Stimulated activated naive CD8-positive, alpha-beta T cell treated with anti-CD3 and anti-CD28 coated beads, Interleukin-15, Interleukin-2, amounts not matched to agents 100 ng/mL and 50 ng/mL, for 24 hours (primary cell): ENCODE results near the gene PDE3B.
"Not testable (repeated sequence)": the region's sequence is repeated elsewhere in the genome, so short reads cannot be mapped to it uniquely, and the experiment has no call there.

Experiments
- H3K27ac Mint-ChIP-seq: one replicate; pipeline ENCODE4 v1.8.0; 2021; ENCODE audit warnings: mild to moderate bottlenecking, mixed read lengths
- H3K27me3 Mint-ChIP-seq: one replicate; pipeline ENCODE4 v1.8.0; 2021; ENCODE audit warnings: mixed read lengths
- H3K36me3 Mint-ChIP-seq: one replicate; pipeline ENCODE4 v1.8.0; 2021; ENCODE audit warnings: low read depth, mixed read lengths
- H3K4me1 Mint-ChIP-seq: one replicate; pipeline ENCODE4 v1.8.0; 2021; ENCODE audit warnings: low read depth, mixed read lengths
- H3K4me3 Mint-ChIP-seq: one replicate; pipeline ENCODE4 v1.8.0; 2021; ENCODE audit warnings: mild to moderate bottlenecking, mixed read lengths
- H3K9me3 Mint-ChIP-seq: one replicate; pipeline ENCODE4 v1.8.0; 2021; ENCODE audit warnings: mixed read lengths

Gene PDE3B

GRCh38 chr11:14633506-14634224 is 9.9 kb upstream of the PDE3B start:
- H3K27ac Mint-ChIP-seq, H3K27me3 Mint-ChIP-seq, H3K4me3 Mint-ChIP-seq: not testable (repeated sequence)
- peaks cover 49% of the 10 kb centered on the region for H3K36me3 Mint-ChIP-seq
- peaks cover 14% of the 10 kb centered on the region for H3K9me3 Mint-ChIP-seq
- peaks cover 46% of the 10 kb centered on the region for H3K4me1 Mint-ChIP-seq

GRCh38 chr11:14634813-14635212 is 8.8 kb upstream of the PDE3B start:
- Mint-ChIP-seq H3K9me3 (peaks cover 14% of the 10 kb centered on the region), H3K27me3 (no peaks in the 10 kb centered on the region), H3K4me3 (no peak overlapping the region), H3K27ac (peak overlapping the region; percentile 64), H3K4me1 (peaks cover 54% of the 10 kb centered on the region), H3K36me3 (peaks cover 55% of the 10 kb centered on the region)

- H3K36me3 Mint-ChIP-seq = peaks cover 58% of the 10 kb centered on the region
- peaks cover 62% of the 10 kb centered on the region for H3K4me1 Mint-ChIP-seq
- H3K27ac Mint-ChIP-seq = peak overlapping the region; percentile 75
- no peaks in the 10 kb centered on the region for H3K27me3 Mint-ChIP-seq
- H3K4me3 Mint-ChIP-seq = peak overlapping the region; percentile 43
- H3K9me3 Mint-ChIP-seq = peaks cover 14% of the 10 kb centered on the region
Measured at GRCh38 chr11:14635546-14635945, 8.1 kb upstream of the PDE3B start.

- peaks cover 11% of the 10 kb centered on the region for H3K9me3 Mint-ChIP-seq
- peak overlapping the region; percentile 75 for H3K27ac Mint-ChIP-seq
- peaks cover 67% of the 10 kb centered on the region for H3K4me1 Mint-ChIP-seq
- no peaks in the 10 kb centered on the region for H3K27me3 Mint-ChIP-seq
- peaks cover 56% of the 10 kb centered on the region for H3K36me3 Mint-ChIP-seq
- peak overlapping the region; percentile 9 for H3K4me3 Mint-ChIP-seq
Measured at GRCh38 chr11:14636119-14636518, 7.5 kb upstream of the PDE3B start.

GRCh38 chr11:14637868-14638409 is 5.7 kb upstream of the PDE3B start:
- no peak overlapping the region for H3K27ac Mint-ChIP-seq
- peaks cover 72% of the 10 kb centered on the region for H3K36me3 Mint-ChIP-seq
- H3K4me3 Mint-ChIP-seq = no peak overlapping the region
- H3K4me1 Mint-ChIP-seq = peaks cover 85% of the 10 kb centered on the region
- H3K27me3 Mint-ChIP-seq = no peaks in the 10 kb centered on the region
- H3K9me3 Mint-ChIP-seq = peaks cover 10% of the 10 kb centered on the region

GRCh38 chr11:14638561-14638960 is 5.0 kb upstream of the PDE3B start:
- H3K4me1 Mint-ChIP-seq = peaks cover 86% of the 10 kb centered on the region
- H3K27me3 Mint-ChIP-seq = no peaks in the 10 kb centered on the region
- H3K9me3 Mint-ChIP-seq = peaks cover 10% of the 10 kb centered on the region
- H3K27ac Mint-ChIP-seq = peak overlapping the region; percentile 66
- H3K4me3 Mint-ChIP-seq = peak overlapping the region; percentile 66
- H3K36me3 Mint-ChIP-seq = peaks cover 70% of the 10 kb centered on the region

GRCh38 chr11:14641801-14642200 is 1.8 kb upstream of the PDE3B start:
- peak overlapping the region; percentile 93 for H3K4me3 Mint-ChIP-seq
- peaks cover 5% of the 10 kb centered on the region for H3K9me3 Mint-ChIP-seq
- H3K36me3 Mint-ChIP-seq = peaks cover 54% of the 10 kb centered on the region
- H3K27ac Mint-ChIP-seq = no peak overlapping the region
- H3K4me1 Mint-ChIP-seq = peaks cover 68% of the 10 kb centered on the region
- H3K27me3 Mint-ChIP-seq = peaks cover 6% of the 10 kb centered on the region

GRCh38 chr11:14642453-14642852 is 1.2 kb upstream of the PDE3B start:
- H3K36me3 Mint-ChIP-seq = peaks cover 51% of the 10 kb centered on the region
- peaks cover 65% of the 10 kb centered on the region for H3K4me1 Mint-ChIP-seq
- H3K27me3 Mint-ChIP-seq = peaks cover 6% of the 10 kb centered on the region

GRCh38 chr11:14642873-14643696 is 519 bp upstream of the PDE3B start:
- Mint-ChIP-seq H3K27me3 (peaks cover 6% of the 10 kb centered on the region), H3K9me3 (no peaks in the 10 kb centered on the region), H3K27ac (peak overlapping the region; percentile 92), H3K4me3 (peak overlapping the region; percentile 93), H3K36me3 (peaks cover 49% of the 10 kb centered on the region), H3K4me1 (peaks cover 62% of the 10 kb centered on the region)

More at GRCh38 chr11:14642453-14642852, 1.2 kb upstream of the PDE3B start:
- Mint-ChIP-seq H3K4me3 (peak overlapping the region; percentile 93), H3K27ac (peak overlapping the region; percentile 92), H3K9me3 (no peaks in the 10 kb centered on the region)

GRCh38 chr11:14644226-14645014 is 816 bp downstream of the PDE3B start:
- peak overlapping the region; percentile 93 for H3K4me3 Mint-ChIP-seq
- H3K36me3 Mint-ChIP-seq = peaks cover 53% of the 10 kb centered on the region
- H3K9me3 Mint-ChIP-seq = no peaks in the 10 kb centered on the region
- H3K27me3 Mint-ChIP-seq = peaks cover 6% of the 10 kb centered on the region
- peaks cover 62% of the 10 kb centered on the region for H3K4me1 Mint-ChIP-seq
- H3K27ac Mint-ChIP-seq = peak overlapping the region; percentile 77

- peaks cover 62% of the 10 kb centered on the region for H3K4me1 Mint-ChIP-seq
- H3K4me3 Mint-ChIP-seq = peak overlapping the region; percentile 93
- H3K27me3 Mint-ChIP-seq = peaks cover 6% of the 10 kb centered on the region
- peaks cover 54% of the 10 kb centered on the region for H3K36me3 Mint-ChIP-seq
- H3K9me3 Mint-ChIP-seq = no peaks in the 10 kb centered on the region
- peak overlapping the region; percentile 93 for H3K27ac Mint-ChIP-seq
Measured at GRCh38 chr11:14645015-14645912, 1.7 kb downstream of the PDE3B start.

GRCh38 chr11:14645985-14646900 is 2.6 kb downstream of the PDE3B start:
- no peaks in the 10 kb centered on the region for H3K9me3 Mint-ChIP-seq
- peak overlapping the region; percentile 93 for H3K4me3 Mint-ChIP-seq
- H3K4me1 Mint-ChIP-seq = peaks cover 61% of the 10 kb centered on the region
- H3K27me3 Mint-ChIP-seq = peaks cover 6% of the 10 kb centered on the region
- H3K27ac Mint-ChIP-seq = peak overlapping the region; percentile 93
- H3K36me3 Mint-ChIP-seq = peaks cover 63% of the 10 kb centered on the region

GRCh38 chr11:14650064-14650463 is 6.5 kb downstream of the PDE3B start:
- Mint-ChIP-seq H3K36me3 (peaks cover 77% of the 10 kb centered on the region), H3K27ac (no peak overlapping the region), H3K4me3 (peak overlapping the region; percentile 27), H3K27me3 (peaks cover 6% of the 10 kb centered on the region), H3K4me1 (peaks cover 74% of the 10 kb centered on the region), H3K9me3 (no peaks in the 10 kb centered on the region)
